HG02623 (cell line): ENCODE data around the gene FRAT1.
A peak's percentile ranks its signal among the peaks of the same experiment; 100 is the strongest.
"Not testable (repeated sequence)": the region's sequence is repeated elsewhere in the genome, so short reads cannot be mapped to it uniquely, and the experiment has no call there.

Source experiments
- ATAC-seq: cut with Tn5 transposase; IDR thresholded peaks from one replicate; pipeline ENCODE4 v1.9.1; 2021; ENCODE audit warnings: moderate library complexity; ENCODE audit not compliant: unreplicated experiment

FRAT1 gene

GRCh38 chr10:97334370-97335175, 15.5 kb downstream of the FRAT1 start, which contains the start of gene FRAT2:
FRAT2 (minus strand) TSS chr10:97334729; CDS start chr10:97334572, 157 bp downstream.
- ATAC-seq, result peak; percentile 81

GRCh38 chr10:97335188-97335619, 16.1 kb downstream of the FRAT1 start:
- ATAC-seq, result peak; percentile 5

- ATAC-seq, result no peak
Measured at GRCh38 chr10:97336006-97336405, 16.9 kb downstream of the FRAT1 start.

- ATAC-seq, result no peak
Measured at GRCh38 chr10:97336446-97336845, 17.4 kb downstream of the FRAT1 start.

GRCh38 chr10:97336942-97337831, 18.1 kb downstream of the FRAT1 start:
- no peak for ATAC-seq

GRCh38 chr10:97338041-97338440, 19.0 kb downstream of the FRAT1 start:
- ATAC-seq, result no peak

- no peak for ATAC-seq
Measured at GRCh38 chr10:97341416-97341815, 22.3 kb downstream of the FRAT1 start.

GRCh38 chr10:97343664-97344063, 24.6 kb downstream of the FRAT1 start:
- not testable (repeated sequence) for ATAC-seq

- ATAC-seq, result no peak
Measured at GRCh38 chr10:97347317-97347716, 28.2 kb downstream of the FRAT1 start.

- ATAC-seq, result no peak
Measured at GRCh38 chr10:97349752-97350513, 30.9 kb downstream of the FRAT1 start.

GRCh38 chr10:97353945-97354344, 34.9 kb downstream of the FRAT1 start:
- ATAC-seq, result no peak

- no peak for ATAC-seq
Measured at GRCh38 chr10:97355571-97355975, 36.5 kb downstream of the FRAT1 start.

- ATAC-seq, result no peak
Measured at GRCh38 chr10:97356318-97356914, 37.3 kb downstream of the FRAT1 start.

GRCh38 chr10:97356918-97357317, 37.8 kb downstream of the FRAT1 start:
- no peak for ATAC-seq

GRCh38 chr10:97358349-97358748, 39.3 kb downstream of the FRAT1 start:
- ATAC-seq, result no peak

- no peak for ATAC-seq
Measured at GRCh38 chr10:97358781-97359180, 39.7 kb downstream of the FRAT1 start.

- no peak for ATAC-seq
Measured at GRCh38 chr10:97360705-97361536, 41.9 kb downstream of the FRAT1 start.

GRCh38 chr10:97361537-97361901, 42.4 kb downstream of the FRAT1 start:
- ATAC-seq, result no peak

GRCh38 chr10:97362310-97363033, 43.4 kb downstream of the FRAT1 start:
- no peak for ATAC-seq
